ENCODE results near the gene PTPRD.

DNA sequence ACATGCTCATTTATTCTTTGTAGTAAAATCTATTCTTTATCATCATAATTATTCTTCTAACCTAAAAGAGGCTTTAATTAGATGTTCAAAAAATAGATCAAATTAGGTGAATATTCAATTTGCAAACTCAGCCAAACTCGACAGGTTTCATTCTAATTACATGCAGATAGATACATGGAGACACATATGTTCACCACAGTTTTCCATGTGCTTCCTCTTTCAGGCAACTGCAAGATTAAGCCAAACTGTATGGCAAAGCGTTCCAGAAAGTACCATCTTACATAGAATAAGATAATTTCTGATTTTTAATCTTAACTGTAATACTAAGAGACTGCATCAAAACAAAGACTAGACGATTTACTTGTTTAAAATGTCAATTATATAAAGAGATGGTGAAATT, 1944.6 kb downstream of the PTPRD start:
- TF ChIP-seq, protein P1, sequence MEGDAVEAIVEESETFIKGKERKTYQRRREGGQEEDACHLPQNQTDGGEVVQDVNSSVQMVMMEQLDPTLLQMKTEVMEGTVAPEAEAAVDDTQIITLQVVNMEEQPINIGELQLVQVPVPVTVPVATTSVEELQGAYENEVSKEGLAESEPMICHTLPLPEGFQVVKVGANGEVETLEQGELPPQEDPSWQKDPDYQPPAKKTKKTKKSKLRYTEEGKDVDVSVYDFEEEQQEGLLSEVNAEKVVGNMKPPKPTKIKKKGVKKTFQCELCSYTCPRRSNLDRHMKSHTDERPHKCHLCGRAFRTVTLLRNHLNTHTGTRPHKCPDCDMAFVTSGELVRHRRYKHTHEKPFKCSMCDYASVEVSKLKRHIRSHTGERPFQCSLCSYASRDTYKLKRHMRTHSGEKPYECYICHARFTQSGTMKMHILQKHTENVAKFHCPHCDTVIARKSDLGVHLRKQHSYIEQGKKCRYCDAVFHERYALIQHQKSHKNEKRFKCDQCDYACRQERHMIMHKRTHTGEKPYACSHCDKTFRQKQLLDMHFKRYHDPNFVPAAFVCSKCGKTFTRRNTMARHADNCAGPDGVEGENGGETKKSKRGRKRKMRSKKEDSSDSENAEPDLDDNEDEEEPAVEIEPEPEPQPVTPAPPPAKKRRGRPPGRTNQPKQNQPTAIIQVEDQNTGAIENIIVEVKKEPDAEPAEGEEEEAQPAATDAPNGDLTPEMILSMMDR (IDR thresholded peaks at IDR 0.05 in 4 of 5, conservative IDR thresholded peaks at IDR 0.05 in 1 of 5): no peak
- TF ChIP-seq POLR2A (IDR thresholded peaks at IDR 0.05): no peak
